Mesenteric fat pad (tissue), 1 donor: Measurements from ENCODE around the gene SLX9. TPM values are rescaled to one million over a fixed set of nuclear protein-coding genes. Genes with fewer than 3 reads are reported as not detected.
"Not testable (repeated sequence)": the region's sequence is repeated elsewhere in the genome, so short reads cannot be mapped to it uniquely, and the experiment has no call there.

ENCODE experiments used
- DNase-seq: peaks from one replicate; pipeline ENCODE4 v3.0.0-alpha.2; 2020; ENCODE audit warnings: low spot score
- total RNA-seq: library from RNA; stranded (reverse); fragmentation: NEBNext Ultra II Directional; extraction: Animal tissue kit (Norgen Biotek cat#: 25700); gene quantifications from one replicate; pipeline ENCODE4 v1.2.1, GENCODE V29; 2021
- donor health status: DM: yes; HTN: yes; CAD: no.

SLX9 gene
- total RNA-seq, 1 donor from 2014 or later, result 31.8 TPM

DNA sequence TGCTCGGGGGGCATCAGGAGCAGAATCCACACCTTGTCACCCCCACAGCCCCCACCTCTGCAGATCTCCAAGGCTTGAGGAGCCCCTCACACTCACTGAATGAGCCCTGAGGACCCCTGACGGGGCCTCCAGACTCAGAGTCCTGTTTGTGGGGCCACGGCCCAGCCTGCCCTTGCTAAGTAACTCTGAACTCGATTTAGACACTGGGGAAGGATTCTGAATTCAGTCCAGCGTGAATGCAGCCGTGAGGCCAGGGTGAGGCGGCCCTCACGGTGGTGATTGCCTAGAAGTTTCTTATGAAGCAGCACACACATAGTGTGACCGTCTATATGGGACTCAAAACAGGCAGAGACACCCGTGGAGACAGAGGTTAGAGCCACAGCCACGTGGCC is 75.6 kb downstream of the SLX9 start:
- no peak for DNase-seq

DNA sequence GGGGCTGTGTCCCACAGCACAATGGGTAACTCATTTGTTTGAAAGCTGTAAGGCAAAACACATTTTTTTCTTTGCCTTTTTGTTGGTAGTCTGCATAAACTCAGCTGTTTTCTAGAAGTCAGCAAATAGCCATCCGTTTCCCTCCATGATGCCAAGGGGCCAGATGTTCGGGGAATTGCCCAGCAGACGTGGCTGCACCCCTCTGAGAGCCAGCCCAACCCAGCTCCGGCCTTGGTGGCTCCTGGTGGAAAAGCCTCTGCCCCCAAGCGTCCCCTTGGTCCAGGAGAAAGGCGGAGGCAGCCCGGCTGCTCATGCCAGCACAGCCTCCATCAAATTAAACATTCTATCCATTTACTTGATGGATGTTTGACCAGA is 76.2 kb downstream of the SLX9 start:
- no peak for DNase-seq

DNA sequence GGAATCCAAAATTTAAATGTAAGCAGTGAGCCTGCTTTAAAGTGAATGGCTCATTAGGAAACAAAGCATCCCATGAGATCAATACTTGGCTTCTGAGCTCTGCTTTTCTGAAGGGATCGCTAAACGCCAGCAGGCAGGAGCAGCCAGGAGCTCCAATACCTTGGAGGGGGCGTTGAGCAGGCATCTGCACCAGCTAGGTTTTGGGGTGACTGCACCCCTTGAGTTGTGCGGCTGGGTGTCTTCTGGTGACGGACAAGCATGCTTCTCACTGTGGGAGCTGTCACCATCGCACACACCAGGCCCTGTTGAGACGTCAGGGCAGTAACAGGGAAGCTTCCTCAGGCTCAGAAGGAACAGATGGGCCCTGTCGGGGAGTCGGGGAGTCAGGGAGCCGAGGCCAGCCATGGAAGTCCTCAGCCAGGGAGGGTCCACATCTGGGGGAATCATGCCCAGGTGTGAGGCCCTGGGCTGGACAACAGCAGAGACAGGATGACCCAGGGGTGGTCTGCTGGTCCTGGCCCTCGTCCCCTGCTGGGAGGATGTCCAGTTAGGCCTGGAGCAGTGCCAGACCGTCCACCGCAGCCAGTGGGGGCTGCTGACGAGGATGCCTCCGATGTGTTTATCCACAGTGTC is 76.7 kb downstream of the SLX9 start:
- DNase-seq, result no peak

- peak; percentile 81 for DNase-seq
These were observed 77.5 kb downstream of the SLX9 start for GRCh38 chr21:45017039-45017960.

- DNase-seq, result peak; percentile 85
These were observed 78.6 kb downstream of the SLX9 start for GRCh38 chr21:45018131-45019075.

- peak; percentile 89 for DNase-seq
These were observed 79.5 kb downstream of the SLX9 start for GRCh38 chr21:45019076-45019886.

- peak; percentile 87 for DNase-seq
These were observed 80.2 kb downstream of the SLX9 start for GRCh38 chr21:45019887-45020537.

DNA sequence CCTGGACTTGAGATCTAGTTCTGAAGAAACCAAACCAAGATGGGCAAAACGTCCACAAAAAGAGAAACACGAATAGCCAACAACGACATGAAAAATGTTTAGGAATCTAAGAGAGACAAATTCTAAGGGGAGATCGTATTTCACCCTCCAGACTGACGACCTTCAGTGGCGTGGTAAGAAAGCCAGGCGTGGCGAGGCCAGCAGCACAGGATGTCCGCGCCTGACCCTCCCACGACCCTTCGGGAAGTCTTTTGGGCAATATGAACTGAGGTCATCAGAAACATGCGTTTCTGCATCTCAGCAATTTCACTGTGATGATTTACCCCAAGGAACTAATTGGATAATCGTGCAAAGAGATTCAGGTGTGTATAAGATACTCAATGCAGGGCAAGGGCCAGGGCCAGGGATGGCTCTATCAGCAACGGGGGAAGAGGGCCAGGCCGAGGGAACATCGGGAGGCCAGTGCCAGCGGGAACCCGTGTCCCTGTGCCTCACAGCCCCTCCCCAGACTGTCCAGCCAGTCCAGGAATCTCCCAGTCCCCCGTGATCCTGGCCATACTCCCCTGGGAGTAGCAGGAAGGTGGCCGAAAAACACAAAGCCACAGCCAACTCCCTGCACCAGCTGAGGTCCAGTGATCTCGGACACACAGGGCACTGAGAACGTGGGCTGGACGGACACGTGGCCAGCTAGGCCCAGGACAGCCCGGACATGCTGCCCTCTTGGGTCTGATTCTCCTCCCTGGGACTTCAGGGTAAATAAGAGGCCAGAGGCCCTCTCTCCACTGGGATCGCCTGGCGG is 81.0 kb downstream of the SLX9 start:
- peak; percentile 82 for DNase-seq

- DNase-seq, result peak; percentile 84
These were observed 81.9 kb downstream of the SLX9 start for GRCh38 chr21:45021428-45022347.

GRCh38 chr21:45022348-45022675 is 82.5 kb downstream of the SLX9 start:
- DNase-seq, result no peak

DNA sequence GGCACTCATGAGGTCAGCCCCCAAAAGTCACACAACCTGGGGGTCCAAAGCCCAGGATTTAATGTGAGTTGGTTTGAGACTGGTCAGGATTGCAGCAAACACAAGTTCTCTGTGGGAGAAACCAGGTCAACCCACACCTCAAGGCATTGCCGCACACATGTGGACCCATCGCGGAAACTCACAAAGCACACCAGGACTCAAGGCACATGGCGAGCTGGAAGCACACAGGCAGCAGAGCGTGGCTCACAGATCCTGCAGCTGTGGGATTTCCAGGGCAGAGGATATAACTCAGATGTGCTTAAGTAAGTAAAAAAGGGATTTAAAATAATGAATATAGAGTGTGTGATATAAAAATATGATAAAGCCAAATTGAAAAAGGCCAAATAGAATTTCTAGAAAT is 82.9 kb downstream of the SLX9 start:
- DNase-seq, result no peak

DNA sequence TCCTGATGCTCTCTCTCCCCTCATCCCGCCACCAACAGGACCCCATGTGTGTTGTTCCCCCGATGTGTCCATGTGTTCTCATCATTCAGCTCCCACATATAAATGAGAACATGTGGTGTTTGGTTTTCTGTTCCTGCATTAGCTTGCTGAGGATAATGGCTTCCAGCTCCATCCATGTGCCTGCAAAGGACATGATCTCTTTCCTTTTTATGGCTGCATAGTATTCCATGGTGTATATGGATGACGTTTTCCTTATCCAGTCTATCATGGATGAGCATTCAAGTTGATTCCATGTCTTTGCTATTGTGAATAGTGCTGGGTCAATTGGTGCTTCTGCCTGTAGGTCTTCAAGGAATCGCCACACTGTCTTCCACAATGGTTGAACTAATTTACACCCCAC is 84.7 kb downstream of the SLX9 start:
- DNase-seq, result not testable (repeated sequence)

GRCh38 chr21:45026066-45026745 is 86.4 kb downstream of the SLX9 start:
- peak; percentile 84 for DNase-seq
